HG03066 (cell line): ENCODE measurements around the gene TLE3.

Experiments used
- ATAC-seq: cut with Tn5 transposase; IDR thresholded peaks from one replicate; pipeline ENCODE4 v1.9.1; 2021; ENCODE audit warnings: low read depth; ENCODE audit not compliant: unreplicated experiment

Gene TLE3

DNA sequence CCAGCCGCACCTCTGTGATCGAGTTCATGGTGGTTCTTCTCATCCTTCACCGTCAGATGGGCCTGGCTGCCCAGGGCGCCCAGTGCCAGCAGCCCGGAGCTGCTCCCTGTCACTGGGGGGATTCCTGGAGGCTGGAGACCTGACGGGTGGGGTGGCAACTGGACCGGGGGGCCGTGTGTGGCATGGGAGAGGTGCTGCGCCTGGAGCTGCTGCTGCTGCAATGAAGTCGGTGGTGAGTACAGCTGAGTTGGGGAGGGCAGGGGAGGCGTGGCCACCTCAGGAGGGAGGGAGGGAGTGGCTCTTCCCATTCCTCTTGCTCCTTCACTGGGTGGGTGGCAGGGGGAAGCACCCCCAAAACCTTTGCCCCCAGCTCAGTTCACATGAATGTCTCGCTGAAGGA is 31.7 kb downstream of the TLE3 start:
- ATAC-seq, result no peak

DNA sequence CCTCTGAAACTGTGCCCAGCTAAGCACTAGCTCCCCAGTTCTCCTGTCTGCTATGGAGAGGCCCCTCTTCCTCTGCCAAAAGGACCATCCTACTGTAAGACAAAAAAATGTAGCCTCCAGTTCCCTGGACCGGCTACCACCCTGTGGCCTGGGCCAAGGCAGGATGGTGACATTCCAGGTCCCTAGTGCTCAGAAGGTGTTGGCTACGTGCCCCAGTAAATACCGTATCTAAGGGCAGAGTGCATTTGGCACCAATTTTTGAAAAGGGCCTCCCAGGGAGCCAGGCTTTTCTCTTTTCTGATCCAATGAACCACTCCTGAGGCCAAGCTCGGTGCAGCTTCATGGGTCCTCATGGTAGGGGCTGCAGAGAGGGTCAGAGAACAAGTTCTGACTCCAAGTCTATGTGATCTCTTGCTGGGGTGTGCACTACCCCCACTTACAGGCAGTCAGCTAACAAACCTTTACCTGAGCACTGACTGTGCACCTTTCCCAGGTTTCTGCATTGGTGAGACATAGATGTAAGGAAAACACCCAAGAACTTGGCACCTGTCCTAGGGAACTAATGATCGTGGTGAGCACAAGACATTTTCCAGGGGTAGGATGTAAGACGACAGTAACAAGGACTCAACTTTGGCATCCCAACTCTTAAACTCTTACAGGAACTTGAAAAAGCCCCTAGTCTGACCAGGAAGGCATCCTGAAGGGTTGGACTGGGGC is 32.6 kb downstream of the TLE3 start:
- ATAC-seq, result no peak

DNA sequence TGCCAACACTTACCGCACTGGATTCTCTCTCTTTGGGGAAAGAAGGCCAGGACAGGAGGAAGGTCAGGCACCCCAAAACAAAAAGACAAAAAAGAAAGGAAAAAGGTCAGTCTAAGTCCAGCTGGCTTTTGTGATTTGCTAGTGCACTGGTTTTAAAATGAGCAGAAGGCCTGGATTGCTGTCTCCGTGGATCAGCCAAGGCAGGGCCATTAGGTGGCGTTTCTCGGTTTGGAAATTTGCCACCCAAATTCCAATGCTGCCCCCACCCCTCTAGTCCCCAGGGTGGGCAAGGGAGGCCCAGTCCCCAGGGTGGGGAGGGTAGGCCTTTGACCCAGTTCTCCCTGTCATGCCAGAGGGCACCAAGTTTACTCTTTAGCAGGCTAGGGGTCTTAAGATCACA is 33.3 kb downstream of the TLE3 start:
- ATAC-seq, result no peak

DNA sequence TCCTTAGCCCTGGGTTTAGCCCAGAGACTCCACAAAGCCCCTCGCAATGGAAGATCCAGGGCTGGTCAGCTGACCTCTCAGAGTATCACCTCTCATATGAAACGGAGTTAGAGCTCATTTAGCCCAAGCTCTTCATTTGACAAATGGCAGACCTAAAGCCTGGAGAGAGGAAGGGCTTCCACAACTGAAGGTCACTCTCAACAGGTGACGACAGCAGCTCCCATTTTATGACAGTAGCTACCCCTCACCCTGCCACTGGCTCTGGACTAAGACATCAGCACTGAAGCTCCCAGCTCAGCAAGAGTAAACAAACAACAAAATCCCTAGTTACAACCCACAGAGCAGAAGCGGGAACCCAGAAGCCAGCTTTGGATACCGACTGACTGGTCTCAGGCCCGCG is 33.7 kb downstream of the TLE3 start:
- no peak for ATAC-seq

DNA sequence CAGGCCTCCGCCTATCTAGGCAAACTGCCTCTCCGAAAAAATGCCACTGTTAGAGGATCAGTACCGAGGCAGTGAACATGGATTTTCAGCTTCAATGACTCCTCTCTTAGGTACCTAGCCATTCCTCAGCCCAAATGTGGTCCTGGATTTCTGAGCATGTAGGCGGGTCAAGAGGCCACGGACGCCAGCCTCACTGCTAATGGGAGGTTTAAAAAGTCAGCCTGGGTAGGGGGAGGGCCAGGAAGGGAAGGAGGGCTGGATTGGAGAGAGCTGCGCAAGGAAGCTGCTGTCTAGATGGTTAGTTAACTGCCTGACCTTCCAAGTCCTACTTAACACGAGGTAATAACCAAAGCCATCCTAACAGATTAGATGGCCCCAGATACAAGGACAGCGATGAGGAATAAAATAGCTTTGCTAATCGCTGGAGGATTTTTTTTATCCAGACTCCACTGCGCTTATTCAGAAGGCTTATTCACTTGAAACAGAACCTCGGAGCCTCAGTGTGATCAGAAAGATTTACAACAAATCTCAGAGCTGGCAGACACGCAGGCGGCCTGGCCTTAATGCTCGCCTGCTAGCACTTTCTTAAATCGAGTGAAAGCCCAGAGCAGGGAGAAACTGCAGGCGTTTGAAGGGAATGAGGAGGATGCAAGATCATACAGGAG is 34.3 kb downstream of the TLE3 start:
- no peak for ATAC-seq

DNA sequence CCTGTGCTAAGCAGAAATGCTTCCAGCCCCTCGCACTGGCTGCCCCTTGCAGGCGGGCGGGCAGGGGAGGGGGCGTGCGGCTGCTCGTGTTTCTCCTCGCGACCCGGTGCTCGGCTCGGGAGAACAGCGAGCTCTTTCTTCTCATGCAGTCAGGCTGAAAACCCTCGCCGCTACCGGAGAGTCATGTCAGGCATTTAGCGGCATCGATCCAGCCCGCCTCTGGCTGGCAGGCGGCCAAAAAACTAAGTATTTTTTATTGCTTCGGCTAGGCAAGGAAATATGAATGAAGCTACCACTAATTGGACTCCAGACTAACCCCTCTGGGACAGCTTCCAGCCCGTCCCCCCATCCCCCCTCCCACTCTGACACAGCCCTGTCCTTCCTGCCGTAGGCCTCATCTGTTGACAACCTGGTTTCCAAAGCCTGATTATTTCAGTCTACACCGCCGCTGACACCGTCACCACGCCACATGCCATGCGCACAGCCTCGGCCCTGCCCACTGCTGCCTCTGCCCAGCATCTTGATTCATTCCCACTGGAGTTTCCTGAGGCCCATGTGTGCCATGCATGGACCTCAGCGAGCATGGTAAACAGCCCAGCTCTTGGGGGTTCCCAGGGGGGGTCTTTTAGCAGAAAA is 35.3 kb downstream of the TLE3 start:
- ATAC-seq, result no peak

DNA sequence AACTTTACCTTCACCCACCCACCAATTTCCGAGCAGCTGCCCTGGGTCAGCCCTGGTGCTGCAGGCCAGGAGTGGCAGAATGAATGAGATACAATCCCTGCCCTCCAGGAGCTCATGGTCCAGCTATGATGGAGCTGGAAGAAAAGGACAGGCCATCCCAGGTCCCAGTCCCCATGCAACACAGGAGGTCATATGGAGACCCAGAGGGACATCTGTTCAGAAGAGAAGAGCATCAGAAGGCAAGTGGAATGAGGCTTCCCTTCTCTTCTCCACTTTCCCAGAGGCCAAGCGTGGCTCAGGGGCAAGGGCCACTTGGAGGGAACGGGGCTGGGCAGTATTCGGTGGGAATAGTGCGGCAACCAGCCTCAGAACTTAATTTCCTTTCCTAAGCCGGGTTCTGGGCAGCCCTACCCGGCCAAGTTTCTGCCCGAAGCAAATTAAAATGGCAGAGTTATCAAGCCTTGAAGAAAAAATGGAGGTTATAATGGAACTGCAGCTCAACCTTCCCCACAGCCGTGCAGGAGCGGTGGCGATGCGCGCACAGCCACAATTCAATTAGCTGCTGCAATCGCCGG is 35.9 kb downstream of the TLE3 start:
- no peak for ATAC-seq

- ATAC-seq, result no peak
Observed at GRCh38 chr15:70060993-70061305, 36.8 kb downstream of the TLE3 start.

- no peak for ATAC-seq
Observed at GRCh38 chr15:70060214-70060992, 37.3 kb downstream of the TLE3 start.

- no peak for ATAC-seq
Observed at GRCh38 chr15:70059476-70060213, 38.1 kb downstream of the TLE3 start.

GRCh38 chr15:70058642-70059360 is 38.9 kb downstream of the TLE3 start:
- no peak for ATAC-seq

- ATAC-seq, result no peak
Observed at GRCh38 chr15:70057931-70058641, 39.6 kb downstream of the TLE3 start.

DNA sequence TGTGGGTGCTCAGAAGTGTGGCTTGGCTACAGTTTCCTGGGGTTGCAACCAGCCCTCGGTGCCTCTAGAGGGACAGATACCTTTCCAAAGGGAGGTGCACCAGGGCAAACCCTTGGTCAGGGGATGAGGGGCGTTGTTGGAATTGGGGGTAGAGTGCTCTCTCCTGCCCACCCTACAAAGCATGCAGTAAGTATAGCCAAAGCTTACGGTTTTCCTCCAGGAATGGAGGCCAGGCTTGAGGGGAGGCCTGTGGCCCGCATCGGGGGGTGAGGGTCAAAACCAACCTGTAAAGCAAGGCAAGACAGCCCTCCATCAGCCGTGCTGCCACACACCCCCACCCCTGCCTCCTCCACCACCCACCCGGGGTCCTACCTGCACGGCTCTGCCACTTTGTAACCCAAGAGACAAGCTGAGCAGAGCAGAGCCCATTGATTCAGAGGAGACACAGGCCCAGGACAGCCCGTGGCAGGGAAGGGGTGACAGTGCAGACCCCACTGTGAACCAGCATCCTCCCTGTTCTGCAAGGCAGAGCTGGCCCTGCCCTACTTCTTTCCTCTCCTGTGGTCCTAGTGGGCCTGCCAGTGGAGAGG is 41.5 kb downstream of the TLE3 start:
- ATAC-seq, result no peak

- no peak for ATAC-seq
Observed at GRCh38 chr15:70055601-70056051, 42.1 kb downstream of the TLE3 start.

- no peak for ATAC-seq
Observed at GRCh38 chr15:70054884-70055387, 42.8 kb downstream of the TLE3 start.

GRCh38 chr15:70054366-70054765 is 43.4 kb downstream of the TLE3 start:
- ATAC-seq, result no peak

GRCh38 chr15:70053716-70054229 is 43.9 kb downstream of the TLE3 start:
- no peak for ATAC-seq
